ENCODE results near the gene SYCP3. TPM values are rescaled to one million over a fixed set of nuclear protein-coding genes. Genes with fewer than 3 reads are reported as not detected.

SYCP3 gene
- total RNA-seq, 1 donor from 2014 or later: 0.16 TPM

DNA sequence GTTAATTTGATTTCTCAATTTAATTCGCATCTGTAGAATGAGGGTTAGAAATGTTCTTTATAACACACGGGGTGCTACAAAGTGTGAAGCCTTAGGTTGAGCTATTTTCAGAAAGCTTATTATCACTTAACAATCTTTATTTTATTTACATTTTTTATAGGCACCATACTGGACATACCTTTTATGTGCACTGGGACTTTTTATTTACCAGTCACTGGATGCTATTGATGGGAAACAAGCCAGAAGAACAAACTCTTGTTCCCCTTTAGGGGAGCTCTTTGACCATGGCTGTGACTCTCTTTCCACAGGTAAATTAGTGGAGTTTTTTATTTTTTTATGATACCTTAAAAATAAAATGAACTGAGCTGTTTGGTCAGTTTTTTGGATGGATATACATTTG lies 25.3 kb downstream of the SYCP3 start:
- Mint-ChIP-seq H3K27me3 (ENCODE audit: low read depth) (no peaks in the 10 kb centered on the region), H3K4me1 (peaks cover 4% of the 10 kb centered on the region), H3K9me3 (peaks cover 12% of the 10 kb centered on the region), H3K27ac (no peak overlapping the region), H3K4me3 (no peak overlapping the region), H3K36me3 (peaks cover 8% of the 10 kb centered on the region)
- no peak for DNase-seq (ENCODE audit: low spot score in 2 of 2, unreplicated experiment in 2 of 2)
- TF ChIP-seq CTCF (IDR thresholded peaks at IDR 0.05; ENCODE audit: unreplicated experiment): no peak

DNA sequence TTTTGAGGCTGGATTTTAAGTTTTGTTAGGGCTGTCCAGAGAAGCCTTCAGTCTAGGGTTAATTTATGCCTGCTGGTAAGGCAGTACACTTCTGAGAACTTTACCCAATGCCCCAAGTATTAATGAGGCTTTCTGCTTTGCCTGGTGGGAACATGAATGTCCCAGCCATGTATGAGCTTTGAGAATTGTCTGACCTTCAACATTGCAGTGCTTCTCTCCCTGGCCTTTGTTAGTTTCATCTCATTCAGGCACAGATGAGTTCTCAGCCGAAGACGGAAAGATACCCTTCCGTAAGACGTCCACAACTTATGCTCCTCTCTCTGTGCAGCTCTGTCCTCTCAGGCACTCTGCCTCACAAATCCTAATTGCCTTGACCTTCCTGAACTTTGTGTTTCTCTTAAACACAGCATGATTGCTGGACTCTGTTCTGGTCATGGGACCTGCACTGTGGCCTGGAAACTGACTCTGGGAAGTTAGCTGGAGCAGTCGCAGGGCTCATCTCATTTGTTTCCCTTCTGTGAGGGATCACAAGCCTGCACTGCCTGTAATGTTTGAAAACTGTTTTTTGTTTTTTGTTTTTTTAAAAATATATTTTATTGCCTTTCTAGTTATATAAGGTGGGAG lies 26.1 kb downstream of the SYCP3 start:
- H3K27me3 Mint-ChIP-seq (ENCODE audit: low read depth): no peaks in the 10 kb centered on the region
- no peak overlapping the region for H3K4me3 Mint-ChIP-seq
- no peak for TF ChIP-seq CTCF (IDR thresholded peaks at IDR 0.05; ENCODE audit: unreplicated experiment)
- H3K36me3 Mint-ChIP-seq: peaks cover 6% of the 10 kb centered on the region
- no peak for DNase-seq (ENCODE audit: low spot score in 2 of 2, unreplicated experiment in 2 of 2)
- no peak overlapping the region for H3K27ac Mint-ChIP-seq
- peaks cover 12% of the 10 kb centered on the region for H3K9me3 Mint-ChIP-seq
- peaks cover 4% of the 10 kb centered on the region for H3K4me1 Mint-ChIP-seq

- H3K4me3 Mint-ChIP-seq: no peak overlapping the region
- TF ChIP-seq CTCF (IDR thresholded peaks at IDR 0.05; ENCODE audit: unreplicated experiment): no peak
- H3K27ac Mint-ChIP-seq: no peak overlapping the region
- peaks cover 4% of the 10 kb centered on the region for H3K4me1 Mint-ChIP-seq
- peaks cover 4% of the 10 kb centered on the region for H3K36me3 Mint-ChIP-seq
- H3K27me3 Mint-ChIP-seq (ENCODE audit: low read depth): no peaks in the 10 kb centered on the region
- H3K9me3 Mint-ChIP-seq: peaks cover 12% of the 10 kb centered on the region
- no peak for DNase-seq (ENCODE audit: low spot score in 2 of 2, unreplicated experiment in 2 of 2)
Observed at GRCh38 chr12:101710288-101710687, 29.0 kb downstream of the SYCP3 start.

GRCh38 chr12:101707131-101707782 lies 32.0 kb downstream of the SYCP3 start:
- no peak for DNase-seq (ENCODE audit: low spot score in 2 of 2, unreplicated experiment in 2 of 2)
- H3K36me3 Mint-ChIP-seq: peaks cover 1% of the 10 kb centered on the region
- no peak overlapping the region for H3K27ac Mint-ChIP-seq
- no peak overlapping the region for H3K4me3 Mint-ChIP-seq
- no peak for TF ChIP-seq CTCF (IDR thresholded peaks at IDR 0.05; ENCODE audit: unreplicated experiment)
- peaks cover 9% of the 10 kb centered on the region for H3K9me3 Mint-ChIP-seq
- peaks cover 7% of the 10 kb centered on the region for H3K4me1 Mint-ChIP-seq
- no peaks in the 10 kb centered on the region for H3K27me3 Mint-ChIP-seq (ENCODE audit: low read depth)

GRCh38 chr12:101706403-101706802 lies 32.9 kb downstream of the SYCP3 start:
- H3K36me3 Mint-ChIP-seq: no peaks in the 10 kb centered on the region
- H3K4me1 Mint-ChIP-seq: peaks cover 7% of the 10 kb centered on the region
- no peak for TF ChIP-seq CTCF (IDR thresholded peaks at IDR 0.05; ENCODE audit: unreplicated experiment)
- no peak for DNase-seq (ENCODE audit: low spot score in 2 of 2, unreplicated experiment in 2 of 2)
- H3K9me3 Mint-ChIP-seq: peaks cover 7% of the 10 kb centered on the region
- H3K27ac Mint-ChIP-seq: no peak overlapping the region
- H3K27me3 Mint-ChIP-seq (ENCODE audit: low read depth): no peaks in the 10 kb centered on the region
- no peak overlapping the region for H3K4me3 Mint-ChIP-seq
